CD4-positive, alpha-beta T cell (primary cell): ENCODE results near the gene PEX13. TPM values are rescaled to one million over a fixed set of nuclear protein-coding genes. Genes with fewer than 3 reads are reported as not detected.

Experiments
- ATAC-seq: fragments of 200-7000 bp; cut with Tn5 transposase; one replicate; pipeline ENCODE4 v1.10.0; 2022; ENCODE audit warnings: mild to moderate bottlenecking; ENCODE audit not compliant: poor library complexity
- CTCF ChIA-PET: fragments of 350-600 bp; sonication (Branson Sonifier 250); formaldehyde crosslinking; loops from one replicate; lab custom pipeline; 2021; ENCODE audit warnings: antibody characterized with exemption, inconsistent platforms; lab: Charles Lee
- POLR2A ChIA-PET: fragments of 350-600 bp; sonication (Branson Sonifier 250); formaldehyde crosslinking; loops from one replicate; lab custom pipeline; 2021; ENCODE audit warnings: antibody characterized with exemption, inconsistent platforms; lab: Charles Lee
- DNase-seq, 14 experiments: peaks; one replicate each; pipeline ENCODE4 v3.0.0-alpha.2; 2013 to 2020; ENCODE audit warnings: mixed read lengths in 2 of 14
- H3K27ac ChIP-seq, 2 donors: one replicate each; pipeline versions ENCODE4 v1.5.1 to v1.7.0; 2013; ENCODE audit warnings: low read length in 2 of 2, low read depth in 1 of 2, mild to moderate bottlenecking in 1 of 2
- H3K27me3 ChIP-seq, 2 experiments: 1 replicate in 1 of 2; 2 replicates in 1 of 2; pipeline versions ENCODE4 v1.6.1 to v1.7.0; 2013; ENCODE audit warnings: low read length in 2 of 2, control low read depth in 1 of 2, mild to moderate bottlenecking in 1 of 2, moderate library complexity in 1 of 2; ENCODE audit not compliant: insufficient read depth in 2 of 2, control insufficient read depth in 1 of 2
- H3K36me3 ChIP-seq: one replicate; pipeline ENCODE4 v1.6.1; 2013; ENCODE audit warnings: low read length, control low read depth; ENCODE audit not compliant: insufficient read depth
- H3K4me1 ChIP-seq: one replicate; pipeline ENCODE4 v1.6.1; 2013; ENCODE audit warnings: low read length, control low read depth; ENCODE audit not compliant: insufficient read depth
- H3K4me3 ChIP-seq: one replicate; pipeline ENCODE4 v1.5.1; 2013; ENCODE audit warnings: mild to moderate bottlenecking, low read length, moderate library complexity
- H3K9me3 ChIP-seq, 2 experiments: 1 replicate in 1 of 2; 2 replicates in 1 of 2; pipeline versions ENCODE4 v1.6.1 to v1.7.0; 2013; ENCODE audit warnings: low read length in 2 of 2, mild to moderate bottlenecking in 2 of 2, control low read depth in 1 of 2, moderate library complexity in 1 of 2; ENCODE audit not compliant: control insufficient read depth in 1 of 2, insufficient read depth in 1 of 2
- H3K27ac Mint-ChIP-seq: one replicate; pipeline ENCODE4 v1.8.0; 2020; ENCODE audit warnings: mixed read lengths
- H3K27me3 Mint-ChIP-seq: one replicate; pipeline ENCODE4 v1.8.0; 2021; ENCODE audit warnings: mixed read lengths
- H3K36me3 Mint-ChIP-seq: one replicate; pipeline ENCODE4 v1.8.0; 2021; ENCODE audit warnings: low read depth, mixed read lengths
- H3K4me1 Mint-ChIP-seq: one replicate; pipeline ENCODE4 v1.8.0; 2021; ENCODE audit warnings: low read depth, mixed read lengths
- H3K4me3 Mint-ChIP-seq: one replicate; pipeline ENCODE4 v1.8.0; 2020; ENCODE audit warnings: mild to moderate bottlenecking, mixed read lengths
- H3K9me3 Mint-ChIP-seq: one replicate; pipeline ENCODE4 v1.8.0; 2020; ENCODE audit warnings: mixed read lengths
- CTCF ChIP-seq: fragments of 200-600 bp; IDR thresholded peaks from one replicate; pipeline ENCODE4 v1.8.0; 2022; ENCODE audit warnings: antibody characterized with exemption, mild to moderate bottlenecking
- intact Hi-C, 2 experiments: fragments of 100-400 bp; cut with DNase I in 1 of 2; cut with micrococcal nuclease in 1 of 2; formaldehyde crosslinking; loops; one replicate each; pipeline versions ENCODE4 v1.15.1 to v1.9.0; 2023 to 2025; cut with DNase I, micrococcal nuclease
- total RNA-seq, 174 experiments: library from RNA in 2 of 174; stranded (reverse) in 2 of 174; gene quantifications; one replicate each; pipeline ENCODE4 v1.2.3 and lab custom pipeline; 2021 to 2026

The PEX13 gene
- total RNA-seq, 2 experiments from 2014 or later: 8.6 to 12.2 TPM

GRCh38 chr2:60992985-60993392 is 24.5 kb upstream of the PEX13 start:
- Mint-ChIP-seq H3K4me3 (peak overlapping the region; percentile 56), H3K27me3 (no peaks in the 10 kb centered on the region), H3K27ac (peak overlapping the region; percentile 73), H3K9me3 (no peaks in the 10 kb centered on the region), H3K36me3 (peaks cover 7% of the 10 kb centered on the region), H3K4me1 (peaks cover 8% of the 10 kb centered on the region)
- DNase-seq: peak in 4 of 14 experiments; percentile 12 to 82 (median 68)
- H3K4me3 ChIP-seq: peak overlapping the region; percentile 2
- peaks cover 5% of the 10 kb centered on the region for H3K4me1 ChIP-seq
- POLR2A ChIA-PET: interaction anchor here (0.7 to 3.4 kb wide), 5 partner anchors 25 to 237 kb away, joined by 3 to 11 read pairs (median 5); partner anchors contain the start of genes PAPOLG and REL
- H3K9me3 ChIP-seq: peaks cover 0 to 4% of the 10 kb centered on the region in 2 experiments
- CTCF ChIA-PET: interaction anchor here (1.1 kb wide), 1 partner anchor 24 kb away, joined by 3 read pairs; no protein-coding TSS in a partner anchor
- no peaks in the 10 kb centered on the region for H3K36me3 ChIP-seq
- intact Hi-C loops: loop anchor here in 1 of 2 experiments (10.0 kb wide), 1 partner anchor 108 kb away; the partner anchor contains the start of gene REL
- peak; percentile 68 for ATAC-seq
- no peak for TF ChIP-seq CTCF
- H3K27ac ChIP-seq: no peak overlapping the region
- no peaks in the 10 kb centered on the region for H3K27me3 ChIP-seq

DNA sequence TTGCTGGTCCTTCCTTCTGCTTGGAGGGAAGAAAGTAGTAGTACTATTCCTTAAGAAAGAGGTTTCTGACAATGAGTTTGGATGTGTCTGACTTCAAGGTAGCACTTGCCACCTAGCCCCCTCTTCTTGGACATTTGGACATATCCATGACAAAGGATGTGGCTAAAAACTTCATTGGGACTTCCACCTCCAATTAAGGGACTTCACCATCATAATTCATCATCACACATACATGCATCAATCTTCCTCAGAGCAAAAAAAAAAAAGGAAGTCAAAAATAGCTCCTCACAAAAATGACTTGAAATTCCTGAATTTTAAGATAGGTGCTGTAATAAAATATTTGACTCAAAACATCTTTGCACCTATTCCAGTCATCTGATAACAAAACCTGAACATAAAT is 23.4 kb upstream of the PEX13 start:
- Histone ChIP-seq H3K4me3 (no peak overlapping the region), H3K4me1 (peaks cover 5% of the 10 kb centered on the region), H3K27ac (no peak overlapping the region), H3K27me3 (no peaks in the 10 kb centered on the region), H3K9me3 (peaks cover 0 to 4% of the 10 kb centered on the region in 2 experiments), H3K36me3 (no peaks in the 10 kb centered on the region)
- ATAC-seq (no peak), DNase-seq (no peak)
- intact Hi-C loops: loop anchor here in 1 of 2 experiments (10.0 kb wide), 1 partner anchor 109 kb away; the partner anchor contains the start of gene REL
- Mint-ChIP-seq H3K4me3 (no peak overlapping the region), H3K9me3 (no peaks in the 10 kb centered on the region), H3K4me1 (peaks cover 8% of the 10 kb centered on the region), H3K27ac (no peak overlapping the region), H3K27me3 (no peaks in the 10 kb centered on the region), H3K36me3 (peaks cover 7% of the 10 kb centered on the region)
- POLR2A ChIA-PET: interaction anchor here (3.4 kb wide), 1 partner anchor 113 kb away, joined by 11 read pairs; the partner anchor contains the start of gene REL
- CTCF ChIA-PET: no interaction called here
- TF ChIP-seq CTCF: no peak

GRCh38 chr2:60998628-60999545 is 18.6 kb upstream of the PEX13 start:
- no peaks in the 10 kb centered on the region for H3K9me3 ChIP-seq
- H3K27ac Mint-ChIP-seq: no peak overlapping the region
- H3K27me3 Mint-ChIP-seq: no peaks in the 10 kb centered on the region
- DNase-seq: peak in 5 of 14 experiments; percentile 9 to 75 (median 71)
- peak; percentile 86 for ATAC-seq
- H3K9me3 Mint-ChIP-seq: no peaks in the 10 kb centered on the region
- H3K4me1 ChIP-seq: no peaks in the 10 kb centered on the region
- H3K4me3 ChIP-seq: no peak overlapping the region
- H3K27me3 ChIP-seq: no peaks in the 10 kb centered on the region
- H3K27ac ChIP-seq: no peak overlapping the region
- intact Hi-C loops: loop anchor here (1.0 to 10.0 kb wide), 5 partner anchors 114 to 292 kb away; partner anchors contain the start of gene REL (in 1 of the 2)
- TF ChIP-seq CTCF: peak; percentile 94
- CTCF ChIA-PET: interaction anchor here (0.6 to 2.5 kb wide), 23 partner anchors 11 to 293 kb away, joined by 3 to 25 read pairs (median 4); no protein-coding TSS in a partner anchor
- POLR2A ChIA-PET: interaction anchor here (0.6 to 1.9 kb wide), 6 partner anchors 34 to 242 kb away, joined by 3 to 7 read pairs (median 4); no protein-coding TSS in a partner anchor
- no peaks in the 10 kb centered on the region for H3K4me1 Mint-ChIP-seq
- H3K36me3 Mint-ChIP-seq: no peaks in the 10 kb centered on the region
- H3K4me3 Mint-ChIP-seq: no peak overlapping the region
- no peaks in the 10 kb centered on the region for H3K36me3 ChIP-seq
